HG03521 (cell line): ENCODE results near the gene SPOPL.
"Not testable (repeated sequence)": the region's sequence is repeated elsewhere in the genome, so short reads cannot be mapped to it uniquely, and the experiment has no call there.

Experiments used
- ATAC-seq: cut with Tn5 transposase; IDR thresholded peaks from one replicate; pipeline ENCODE4 v1.9.1; 2021; ENCODE audit warnings: mild to moderate bottlenecking, moderate library complexity; ENCODE audit not compliant: unreplicated experiment

SPOPL gene

GRCh38 chr2:138501425-138502254, at the start of gene SPOPL:
SPOPL (plus strand) TSS chr2:138501770; CDS start chr2:138550217, 48,447 bp downstream.
- peak; percentile 75 for ATAC-seq

GRCh38 chr2:138452324-138452723, 49.2 kb upstream of the SPOPL start:
- no peak for ATAC-seq

DNA sequence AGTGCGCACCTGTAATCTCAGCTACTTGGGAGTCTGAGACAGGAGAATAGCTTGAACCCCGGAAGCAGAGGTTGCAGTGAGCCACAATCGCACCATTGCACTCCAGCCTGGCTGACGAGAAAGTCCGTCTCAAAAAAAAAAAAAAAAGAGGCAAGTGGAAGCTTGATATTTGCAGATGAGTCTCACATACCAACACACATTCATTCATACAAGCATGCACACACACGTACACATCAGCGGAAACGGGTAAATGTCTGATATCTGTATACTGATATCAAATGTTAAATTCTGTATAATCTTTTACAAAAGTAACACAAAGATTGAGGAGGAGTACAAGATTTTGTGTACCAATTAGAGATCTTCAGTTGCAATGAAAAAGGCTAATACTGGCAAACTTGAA, 47.8 kb upstream of the SPOPL start:
- ATAC-seq, result no peak

GRCh38 chr2:138454761-138455160, 46.8 kb upstream of the SPOPL start:
- ATAC-seq, result no peak

DNA sequence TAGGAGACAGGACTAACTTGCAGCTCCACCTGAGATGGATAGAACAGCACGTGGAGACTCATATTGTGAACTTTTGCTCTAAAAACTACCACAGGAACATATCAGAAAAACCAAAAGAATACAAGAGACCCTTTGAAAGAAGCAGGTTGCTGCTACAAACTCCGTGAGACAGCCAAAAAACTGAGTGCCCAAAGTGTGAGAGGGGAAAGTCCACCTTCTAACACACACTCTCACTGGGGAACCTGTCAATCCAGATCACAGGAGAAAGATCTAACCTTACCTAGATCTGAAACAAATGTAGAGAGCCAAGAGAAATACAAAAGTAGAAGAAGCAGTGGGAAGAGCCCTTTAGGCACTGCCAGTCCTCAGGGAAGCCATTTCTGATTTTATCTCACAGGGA, 46.3 kb upstream of the SPOPL start:
- no peak for ATAC-seq

- no peak for ATAC-seq
These were observed 45.9 kb upstream of the SPOPL start for GRCh38 chr2:138455691-138456090.

DNA sequence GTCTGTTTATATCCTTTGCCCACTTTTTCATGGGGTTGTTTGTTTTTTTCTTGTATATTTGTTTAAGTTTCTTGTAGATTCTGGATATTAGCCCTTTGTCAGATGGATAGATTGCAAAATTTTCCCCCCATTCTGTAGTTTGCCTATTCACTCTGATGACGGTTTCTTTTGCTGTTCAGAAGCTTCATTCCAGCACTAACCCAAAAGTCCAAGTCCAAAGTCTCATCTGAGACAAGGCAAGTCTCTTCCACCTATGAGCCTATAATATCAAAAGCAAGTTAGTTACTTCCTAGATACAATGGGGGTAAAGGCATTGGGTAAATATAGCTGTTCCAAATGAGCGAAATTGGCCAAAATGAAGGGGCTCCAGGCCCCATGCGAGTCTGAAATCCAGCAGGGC, 38.9 kb upstream of the SPOPL start:
- not testable (repeated sequence) for ATAC-seq

- no peak for ATAC-seq
These were observed 33.0 kb upstream of the SPOPL start for GRCh38 chr2:138468617-138469016.

- no peak for ATAC-seq
These were observed 32.2 kb upstream of the SPOPL start for GRCh38 chr2:138469411-138469810.

- ATAC-seq, result no peak
These were observed 30.6 kb upstream of the SPOPL start for GRCh38 chr2:138470941-138471340.

DNA sequence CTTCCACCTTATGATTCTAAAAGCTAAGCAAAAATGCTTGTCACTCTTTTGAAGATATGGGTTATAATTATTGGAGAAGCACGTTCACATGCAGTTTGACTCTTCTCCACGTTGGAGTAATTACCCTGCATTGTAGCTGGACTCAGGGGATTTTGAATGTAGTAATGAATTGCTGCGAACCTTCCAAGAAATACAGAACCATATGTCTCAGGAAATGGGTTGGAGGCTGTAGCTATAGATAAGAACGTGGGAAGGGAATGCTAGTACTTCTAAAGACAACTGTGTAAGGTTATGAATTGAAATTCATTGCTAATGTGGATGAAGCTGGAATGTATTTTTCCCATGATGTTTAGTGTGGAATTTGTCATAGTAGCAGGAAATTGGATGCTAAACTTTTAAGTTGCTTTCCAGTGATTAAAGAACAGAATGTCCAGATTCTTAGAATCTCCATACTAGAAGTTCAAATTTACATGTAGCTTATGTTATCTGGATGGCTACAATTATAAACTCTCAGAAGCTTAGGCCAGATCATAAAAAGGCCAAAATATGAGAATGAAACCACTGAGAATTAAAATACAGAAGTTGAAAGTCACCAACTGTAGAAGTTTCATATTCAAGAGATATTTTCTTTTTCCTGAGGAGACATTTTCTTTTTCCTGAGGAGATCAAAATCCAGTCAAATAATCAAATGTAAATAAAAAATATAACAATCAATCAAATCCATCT, 27.3 kb upstream of the SPOPL start:
- ATAC-seq, result no peak

GRCh38 chr2:138475277-138475776, 26.2 kb upstream of the SPOPL start:
- ATAC-seq, result peak; percentile 74

GRCh38 chr2:138476186-138476585, 25.4 kb upstream of the SPOPL start:
- no peak for ATAC-seq

GRCh38 chr2:138476940-138477339, 24.6 kb upstream of the SPOPL start:
- no peak for ATAC-seq

GRCh38 chr2:138482796-138483195, 18.8 kb upstream of the SPOPL start:
- not testable (repeated sequence) for ATAC-seq

- ATAC-seq, result no peak
These were observed 16.6 kb upstream of the SPOPL start for GRCh38 chr2:138485019-138485418.

DNA sequence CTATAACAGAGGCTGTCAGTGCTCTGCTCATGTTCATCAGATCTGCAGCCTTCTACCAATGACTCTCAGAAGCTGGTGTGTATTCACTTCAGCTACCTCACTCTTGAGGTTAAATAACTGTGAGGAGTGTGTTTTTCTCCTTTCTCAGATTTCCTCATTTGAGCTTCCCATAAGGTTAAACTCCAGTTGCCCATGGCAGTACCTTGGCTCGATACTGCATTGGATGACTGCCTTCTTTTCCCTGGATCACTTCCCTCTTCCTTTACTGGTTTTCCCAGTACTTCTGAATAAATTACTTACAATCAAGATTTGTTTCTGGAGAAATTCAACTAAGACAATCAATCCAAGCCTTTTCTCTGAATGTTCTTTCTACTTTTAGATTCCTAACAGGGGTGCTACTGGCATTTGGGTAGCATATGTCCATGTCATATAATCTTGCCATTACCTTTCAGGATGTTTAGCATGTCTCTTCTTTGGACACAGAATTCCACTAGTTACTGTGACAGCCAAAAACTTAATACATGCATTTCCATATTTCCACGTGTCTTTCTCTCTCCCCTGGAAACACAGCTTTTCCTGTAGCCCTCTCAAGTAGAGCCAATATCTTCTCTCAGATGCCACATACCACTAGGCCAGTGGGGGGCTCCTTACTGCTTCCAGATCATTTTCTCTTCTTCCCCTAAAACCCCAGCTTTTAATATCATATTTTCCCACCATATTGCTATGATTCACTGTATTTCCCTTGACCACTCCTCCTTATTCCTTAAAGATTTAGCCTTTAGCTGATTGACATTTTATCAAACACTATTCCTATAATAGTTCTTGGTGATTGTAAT, 15.0 kb upstream of the SPOPL start:
- ATAC-seq, result no peak

DNA sequence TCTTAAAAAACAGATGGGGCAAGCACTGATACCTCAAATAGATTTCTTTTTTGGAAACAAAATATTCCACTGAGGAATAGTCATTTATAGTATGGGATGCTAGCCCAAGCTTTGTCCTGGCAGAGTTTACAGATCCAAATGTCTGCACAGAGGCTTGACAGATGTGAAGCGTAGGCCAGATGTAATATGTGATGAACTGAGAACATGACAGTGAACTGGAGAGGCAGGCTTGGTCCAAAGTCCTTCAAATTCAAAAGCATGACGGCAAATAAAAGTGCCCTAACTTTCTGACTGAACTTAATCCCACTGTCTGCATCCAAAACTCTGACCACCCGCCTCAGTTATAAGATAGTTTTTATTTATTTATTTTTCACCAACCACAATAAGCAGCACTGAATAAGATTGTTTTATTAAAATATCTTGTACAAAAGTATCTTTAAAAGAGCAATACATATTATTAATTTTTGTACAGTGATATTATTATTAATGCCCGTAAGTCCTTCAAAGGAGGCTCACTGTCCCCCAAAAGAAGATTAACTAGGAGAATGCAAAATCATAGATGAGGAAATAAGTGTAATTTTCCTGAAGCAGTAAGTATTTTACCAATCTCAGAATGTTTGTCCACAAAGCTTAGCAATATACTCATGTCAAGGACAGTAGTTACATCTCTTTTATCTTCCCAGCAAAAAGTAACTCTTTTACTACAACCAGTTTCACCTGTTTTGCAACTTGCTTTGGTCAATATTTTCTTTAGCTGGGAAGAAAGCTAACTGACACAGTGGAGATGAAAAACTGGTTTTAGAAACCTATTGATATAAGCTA, 10.7 kb upstream of the SPOPL start:
- no peak for ATAC-seq

GRCh38 chr2:138491495-138491862, 10.1 kb upstream of the SPOPL start:
- ATAC-seq, result no peak

GRCh38 chr2:138492160-138492559, 9.4 kb upstream of the SPOPL start:
- no peak for ATAC-seq
